ENCODE data around the gene RGMB.

RGMB gene

GRCh38 chr5:98768160-98768959, 5.1 kb upstream of the RGMB start:
- DNase-seq (ENCODE audit: low read depth in 3 of 3) = peak in 1 of 3 donors; percentile 43

- DNase-seq (ENCODE audit: low read depth in 3 of 3) = no peak
These were observed 4.6 kb upstream of the RGMB start for GRCh38 chr5:98768960-98769209.

- DNase-seq (ENCODE audit: low read depth in 3 of 3) = peak in 1 of 3 donors; percentile 44
These were observed 4.1 kb upstream of the RGMB start for GRCh38 chr5:98769210-98769958.

- DNase-seq (ENCODE audit: low read depth in 3 of 3) = no peak
These were observed 3.6 kb upstream of the RGMB start for GRCh38 chr5:98769959-98770208.

- no peak for DNase-seq (ENCODE audit: low read depth in 3 of 3)
These were observed 3.1 kb upstream of the RGMB start for GRCh38 chr5:98770209-98770910.

GRCh38 chr5:98770911-98771322, 2.5 kb upstream of the RGMB start:
- no peak for DNase-seq (ENCODE audit: low read depth in 3 of 3)

GRCh38 chr5:98771382-98772109, 1.9 kb upstream of the RGMB start:
- DNase-seq (ENCODE audit: low read depth in 3 of 3) = peak in 1 of 3 donors; percentile 46

- DNase-seq (ENCODE audit: low read depth in 3 of 3) = peak in 1 of 3 donors; percentile 18
These were observed 849 bp upstream of the RGMB start for GRCh38 chr5:98772415-98773213.

GRCh38 chr5:98773214-98773463, 324 bp upstream of the RGMB start:
- DNase-seq (ENCODE audit: low read depth in 3 of 3) = no peak

- peak in 1 of 3 donors; percentile 43 for DNase-seq (ENCODE audit: low read depth in 3 of 3)
These were observed 950 bp downstream of the RGMB start for GRCh38 chr5:98774192-98775033.

GRCh38 chr5:98775246-98776065, 2.0 kb downstream of the RGMB start:
- DNase-seq (ENCODE audit: low read depth in 3 of 3) = no peak

- no peak for DNase-seq (ENCODE audit: low read depth in 3 of 3)
These were observed 2.7 kb downstream of the RGMB start for GRCh38 chr5:98776066-98776705.

- no peak for DNase-seq (ENCODE audit: low read depth in 3 of 3)
These were observed 3.8 kb downstream of the RGMB start for GRCh38 chr5:98777295-98777694.

- DNase-seq (ENCODE audit: low read depth in 3 of 3) = no peak
These were observed 5.9 kb downstream of the RGMB start for GRCh38 chr5:98779264-98779877.

- no peak for DNase-seq (ENCODE audit: low read depth in 3 of 3)
These were observed 6.9 kb downstream of the RGMB start for GRCh38 chr5:98780390-98780789.

- no peak for DNase-seq (ENCODE audit: low read depth in 3 of 3)
These were observed 8.1 kb downstream of the RGMB start for GRCh38 chr5:98781520-98781919.

GRCh38 chr5:98781964-98782363, 8.5 kb downstream of the RGMB start:
- no peak for DNase-seq (ENCODE audit: low read depth in 3 of 3)

- DNase-seq (ENCODE audit: low read depth in 3 of 3) = no peak
These were observed 9.7 kb downstream of the RGMB start for GRCh38 chr5:98783051-98783649.

- no peak for DNase-seq (ENCODE audit: low read depth in 3 of 3)
These were observed 10.9 kb downstream of the RGMB start for GRCh38 chr5:98784411-98784810.
